Measurements from ENCODE around the gene INSM1.
A peak's percentile ranks its signal among the peaks of the same experiment; 100 is the strongest.

INSM1 gene

DNA sequence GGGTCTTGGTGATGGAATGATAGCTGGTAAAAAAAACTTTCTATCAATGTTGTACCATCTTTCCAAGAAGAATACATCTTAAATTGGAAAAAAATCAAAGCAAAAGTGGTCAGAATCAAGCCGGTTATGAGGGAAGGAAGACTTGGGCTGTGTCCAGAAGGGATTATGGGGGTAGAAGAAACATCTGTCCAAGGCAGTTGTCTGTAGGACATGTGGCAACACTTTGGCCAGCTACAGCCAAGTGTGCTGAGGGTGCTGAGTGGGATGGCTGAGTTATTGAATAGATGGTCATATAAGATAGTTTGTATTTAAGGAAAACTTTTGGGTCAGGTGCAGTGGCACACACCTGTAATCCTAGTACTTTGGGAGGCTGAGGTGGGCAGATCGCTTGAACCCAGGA is 38.4 kb downstream of the INSM1 start:
- TF ChIP-seq CTCF (IDR thresholded peaks at IDR 0.05; ENCODE audit: low read depth, low read length, missing control alignments), result no peak
- no peak overlapping the region for H3K4me3 ChIP-seq (ENCODE audit: low read depth, low read length)
- no peak overlapping the region for H3K27ac ChIP-seq
- H3K27me3 ChIP-seq (replicated peaks), result no peaks in the 10 kb centered on the region
- H3K36me3 ChIP-seq (replicated peaks), result no peaks in the 10 kb centered on the region
- DNase-seq, result no peak
- in situ Hi-C loops (cut with HindIII; ENCODE audit: low pct_ligation_motif_present, low sequenced_read_pairs), result no loop called here

DNA sequence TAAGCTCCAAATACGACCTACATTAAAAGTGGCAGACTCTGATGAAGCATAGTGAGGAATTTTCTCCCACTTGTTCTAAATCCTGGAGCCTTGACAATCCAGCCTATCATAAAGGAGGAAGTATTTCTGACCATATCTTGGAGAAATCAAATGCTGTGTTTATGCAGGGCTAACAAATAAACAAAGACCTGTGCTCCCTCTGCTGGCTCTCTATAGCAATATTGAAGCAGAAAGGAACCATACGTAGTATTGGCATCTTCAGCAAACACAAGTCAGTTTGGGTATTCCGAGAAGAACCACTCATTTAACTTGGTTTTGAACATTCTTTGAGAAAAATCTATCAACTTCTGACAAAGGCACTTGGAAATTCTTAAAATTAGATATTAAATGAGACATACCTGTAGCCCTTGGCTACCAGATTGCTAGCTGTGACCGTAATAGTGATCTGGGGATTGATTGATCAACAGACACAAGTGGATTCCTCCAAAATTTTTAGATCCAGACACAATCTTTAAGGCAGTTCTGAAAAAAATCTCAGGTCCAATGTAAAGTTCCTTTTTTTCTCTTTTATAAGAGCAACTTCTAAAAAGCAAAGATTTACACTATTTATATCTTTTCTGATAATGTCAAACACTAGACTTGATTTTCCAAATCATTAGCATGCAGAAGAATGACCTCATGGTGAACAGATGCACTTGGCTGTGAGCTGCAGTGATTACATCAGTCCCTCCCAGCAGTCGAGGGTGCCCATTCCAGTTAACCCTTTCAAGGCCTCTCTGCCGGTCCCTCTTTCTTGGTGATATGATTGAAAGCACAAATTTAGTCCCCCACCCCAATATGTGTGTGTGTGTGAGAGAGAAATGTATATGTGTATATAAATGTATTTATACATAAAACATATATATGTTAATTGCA is 40.2 kb downstream of the INSM1 start:
- TF ChIP-seq CTCF (IDR thresholded peaks at IDR 0.05; ENCODE audit: low read depth, low read length, missing control alignments), result peak; percentile 30
- DNase-seq, result no peak
- in situ Hi-C loops (cut with HindIII; ENCODE audit: low pct_ligation_motif_present, low sequenced_read_pairs), result no loop called here

DNA sequence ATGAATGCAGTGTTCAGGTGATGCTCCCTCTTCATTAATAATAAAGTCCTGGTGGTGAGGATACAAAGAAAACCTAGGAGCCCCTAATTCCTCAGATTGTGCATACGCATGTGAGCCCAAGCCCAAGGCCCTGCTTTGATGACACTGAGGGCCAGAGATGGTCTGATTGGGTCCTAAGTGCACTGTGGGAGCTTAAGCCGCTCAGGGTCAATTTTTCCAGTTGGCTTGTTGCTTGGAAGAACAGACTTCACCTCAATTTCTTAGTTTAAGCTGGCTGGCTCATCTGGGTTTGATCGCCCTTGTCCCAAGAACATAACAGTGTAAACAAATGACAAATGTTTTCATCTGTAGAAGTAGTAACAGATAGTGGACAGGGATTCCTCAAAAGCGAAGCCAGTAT is 41.4 kb downstream of the INSM1 start:
- Histone ChIP-seq H3K36me3 (replicated peaks) (no peaks in the 10 kb centered on the region), H3K4me3 (ENCODE audit: low read depth, low read length) (no peak overlapping the region), H3K27ac (no peak overlapping the region), H3K27me3 (replicated peaks) (no peaks in the 10 kb centered on the region)
- in situ Hi-C loops (cut with HindIII; ENCODE audit: low pct_ligation_motif_present, low sequenced_read_pairs), result no loop called here
- DNase-seq, result no peak
- no peak for TF ChIP-seq CTCF (IDR thresholded peaks at IDR 0.05; ENCODE audit: low read depth, low read length, missing control alignments)

More for the DNA sequence above, 40.2 kb downstream of the INSM1 start:
- H3K27ac ChIP-seq, result no peak overlapping the region
- no peak overlapping the region for H3K4me3 ChIP-seq (ENCODE audit: low read depth, low read length)
- H3K36me3 ChIP-seq (replicated peaks), result no peaks in the 10 kb centered on the region
- H3K27me3 ChIP-seq (replicated peaks), result no peaks in the 10 kb centered on the region

GRCh38 chr20:20410678-20411077 is 42.8 kb downstream of the INSM1 start:
- no peaks in the 10 kb centered on the region for H3K36me3 ChIP-seq (replicated peaks)
- no peaks in the 10 kb centered on the region for H3K27me3 ChIP-seq (replicated peaks)
- H3K4me3 ChIP-seq (ENCODE audit: low read depth, low read length), result no peak overlapping the region
- no peak for TF ChIP-seq CTCF (IDR thresholded peaks at IDR 0.05; ENCODE audit: low read depth, low read length, missing control alignments)
- in situ Hi-C loops (cut with HindIII; ENCODE audit: low pct_ligation_motif_present, low sequenced_read_pairs), result no loop called here
- no peak for DNase-seq
- no peak overlapping the region for H3K27ac ChIP-seq

GRCh38 chr20:20411402-20411801 is 43.5 kb downstream of the INSM1 start:
- Histone ChIP-seq H3K27me3 (replicated peaks) (no peaks in the 10 kb centered on the region), H3K27ac (no peak overlapping the region), H3K4me3 (ENCODE audit: low read depth, low read length) (no peak overlapping the region), H3K36me3 (replicated peaks) (no peaks in the 10 kb centered on the region)
- in situ Hi-C loops (cut with HindIII; ENCODE audit: low pct_ligation_motif_present, low sequenced_read_pairs), result no loop called here
- TF ChIP-seq CTCF (IDR thresholded peaks at IDR 0.05; ENCODE audit: low read depth, low read length, missing control alignments), result no peak
- no peak for DNase-seq

Data from brain microvascular endothelial cell (primary cell).